ENCODE measurements around the gene DAPP1. TPM values are rescaled to one million over a fixed set of nuclear protein-coding genes. Genes with fewer than 3 reads are reported as not detected.

DAPP1 gene
- total RNA-seq, 1 donor from 2014 or later: not detected

DNA sequence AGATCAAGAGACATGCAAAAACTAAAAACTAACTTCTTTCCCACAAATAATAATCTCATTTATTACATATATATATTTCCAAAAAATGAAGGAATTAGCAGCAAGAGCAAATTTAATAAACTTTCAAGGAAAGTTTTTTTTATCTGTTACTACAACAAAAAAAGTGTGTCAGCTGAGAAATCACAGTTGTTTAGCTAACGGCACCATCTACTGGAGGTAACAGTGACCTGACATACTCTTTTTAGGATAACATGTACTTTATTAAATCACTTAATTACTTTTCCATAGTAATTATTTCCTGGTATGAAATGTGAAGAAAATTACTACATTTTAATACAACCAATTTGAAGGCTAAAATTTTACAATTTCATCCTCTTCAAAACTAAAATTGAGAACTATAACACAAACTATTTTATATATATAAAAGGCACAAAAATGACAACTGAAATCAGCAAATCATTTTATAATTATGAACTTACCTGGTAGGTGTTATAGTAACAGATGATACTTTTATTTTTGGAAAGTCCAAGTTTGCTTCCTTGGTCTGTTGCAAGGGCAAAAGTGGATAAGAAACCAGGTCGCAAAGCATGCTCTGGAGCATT, 68.5 kb downstream of the DAPP1 start:
- no peaks in the 10 kb centered on the region for H3K27me3 Mint-ChIP-seq (ENCODE audit: low read depth)
- TF ChIP-seq, protein P1, sequence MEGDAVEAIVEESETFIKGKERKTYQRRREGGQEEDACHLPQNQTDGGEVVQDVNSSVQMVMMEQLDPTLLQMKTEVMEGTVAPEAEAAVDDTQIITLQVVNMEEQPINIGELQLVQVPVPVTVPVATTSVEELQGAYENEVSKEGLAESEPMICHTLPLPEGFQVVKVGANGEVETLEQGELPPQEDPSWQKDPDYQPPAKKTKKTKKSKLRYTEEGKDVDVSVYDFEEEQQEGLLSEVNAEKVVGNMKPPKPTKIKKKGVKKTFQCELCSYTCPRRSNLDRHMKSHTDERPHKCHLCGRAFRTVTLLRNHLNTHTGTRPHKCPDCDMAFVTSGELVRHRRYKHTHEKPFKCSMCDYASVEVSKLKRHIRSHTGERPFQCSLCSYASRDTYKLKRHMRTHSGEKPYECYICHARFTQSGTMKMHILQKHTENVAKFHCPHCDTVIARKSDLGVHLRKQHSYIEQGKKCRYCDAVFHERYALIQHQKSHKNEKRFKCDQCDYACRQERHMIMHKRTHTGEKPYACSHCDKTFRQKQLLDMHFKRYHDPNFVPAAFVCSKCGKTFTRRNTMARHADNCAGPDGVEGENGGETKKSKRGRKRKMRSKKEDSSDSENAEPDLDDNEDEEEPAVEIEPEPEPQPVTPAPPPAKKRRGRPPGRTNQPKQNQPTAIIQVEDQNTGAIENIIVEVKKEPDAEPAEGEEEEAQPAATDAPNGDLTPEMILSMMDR (conservative IDR thresholded peaks at IDR 0.05): peak; percentile 78
- DNase-seq (ENCODE audit: low read depth, low spot score): no peak
- no peak overlapping the region for H3K4me3 Mint-ChIP-seq
- no peaks in the 10 kb centered on the region for H3K9me3 Mint-ChIP-seq
- H3K4me1 Mint-ChIP-seq: no peaks in the 10 kb centered on the region
- H3K27ac Mint-ChIP-seq (ENCODE audit: unreplicated experiment): no peak overlapping the region
- H3K36me3 Mint-ChIP-seq (ENCODE audit: low read depth): no peaks in the 10 kb centered on the region

DNA sequence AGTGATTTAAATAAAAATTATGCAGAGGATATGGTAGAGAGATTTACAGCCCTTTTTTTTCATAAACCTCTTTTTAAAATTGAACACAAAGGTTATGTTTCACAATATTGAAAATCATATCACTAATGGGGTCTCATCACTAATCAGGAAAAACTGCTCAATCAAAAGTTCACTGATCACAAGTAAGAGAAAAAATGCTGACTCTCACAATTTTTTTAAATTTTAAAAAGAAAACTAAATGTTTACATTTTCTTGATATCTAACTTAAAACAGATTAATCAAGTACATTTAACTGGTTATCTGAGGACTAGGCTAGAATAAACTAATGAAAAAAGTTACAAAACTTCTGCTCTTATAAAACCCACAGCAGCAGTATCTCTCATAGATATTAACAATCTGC, 69.1 kb downstream of the DAPP1 start:
- no peaks in the 10 kb centered on the region for H3K27me3 Mint-ChIP-seq (ENCODE audit: low read depth)
- no peak overlapping the region for H3K4me3 Mint-ChIP-seq
- H3K27ac Mint-ChIP-seq (ENCODE audit: unreplicated experiment): no peak overlapping the region
- H3K36me3 Mint-ChIP-seq (ENCODE audit: low read depth): no peaks in the 10 kb centered on the region
- H3K4me1 Mint-ChIP-seq: no peaks in the 10 kb centered on the region
- no peaks in the 10 kb centered on the region for H3K9me3 Mint-ChIP-seq
- DNase-seq (ENCODE audit: low read depth, low spot score): no peak
- TF ChIP-seq, protein P1 (conservative IDR thresholded peaks at IDR 0.05): no peak

DNA sequence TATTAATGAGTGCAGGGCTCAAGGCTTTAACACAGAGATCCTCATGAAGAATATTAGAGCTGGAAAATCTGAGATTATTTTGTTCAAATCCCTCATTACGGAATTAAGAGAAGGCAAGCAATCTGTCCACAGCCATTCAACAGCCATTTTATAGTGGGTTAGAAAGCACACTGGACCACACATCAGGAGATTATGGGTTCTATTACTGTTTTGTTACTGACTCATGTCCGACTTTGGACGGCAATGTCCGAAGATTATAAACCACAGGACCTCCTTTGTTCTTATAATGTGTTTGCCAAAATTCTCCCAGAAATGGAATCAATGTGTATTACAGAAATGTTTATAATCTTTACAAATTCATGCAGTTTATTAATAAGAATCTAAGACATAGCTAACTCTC, 69.5 kb downstream of the DAPP1 start:
- TF ChIP-seq, protein P1 (conservative IDR thresholded peaks at IDR 0.05): no peak
- Mint-ChIP-seq H3K36me3 (ENCODE audit: low read depth) (no peaks in the 10 kb centered on the region), H3K27me3 (ENCODE audit: low read depth) (no peaks in the 10 kb centered on the region), H3K4me3 (no peak overlapping the region), H3K4me1 (no peaks in the 10 kb centered on the region), H3K27ac (ENCODE audit: unreplicated experiment) (no peak overlapping the region), H3K9me3 (no peaks in the 10 kb centered on the region)
- no peak for DNase-seq (ENCODE audit: low read depth, low spot score)

DNA sequence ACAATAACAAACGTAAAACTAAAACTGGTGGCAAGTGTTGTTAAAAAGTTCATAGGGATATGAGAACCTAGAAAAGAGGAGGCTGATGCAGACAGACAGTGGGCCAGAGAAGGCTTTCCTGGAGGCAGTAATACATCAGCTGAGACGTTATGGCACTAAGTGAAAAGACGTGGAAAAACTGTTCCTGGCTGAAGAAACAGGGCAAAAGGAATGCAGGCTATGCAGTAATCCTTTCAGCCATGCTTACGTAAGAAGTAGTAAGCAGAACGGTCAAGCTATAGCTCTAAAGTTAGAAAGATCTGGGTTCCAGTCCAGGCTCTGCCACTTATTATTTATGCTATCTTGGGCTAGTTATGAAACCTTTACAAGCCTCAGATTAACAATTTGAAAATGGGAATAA, 71.2 kb downstream of the DAPP1 start:
- TF ChIP-seq, protein P1 (conservative IDR thresholded peaks at IDR 0.05): no peak
- Mint-ChIP-seq H3K27me3 (ENCODE audit: low read depth) (no peaks in the 10 kb centered on the region), H3K4me1 (peaks cover 8% of the 10 kb centered on the region), H3K36me3 (ENCODE audit: low read depth) (no peaks in the 10 kb centered on the region), H3K9me3 (no peaks in the 10 kb centered on the region), H3K27ac (ENCODE audit: unreplicated experiment) (no peak overlapping the region), H3K4me3 (no peak overlapping the region)
- DNase-seq (ENCODE audit: low read depth, low spot score): no peak

DNA sequence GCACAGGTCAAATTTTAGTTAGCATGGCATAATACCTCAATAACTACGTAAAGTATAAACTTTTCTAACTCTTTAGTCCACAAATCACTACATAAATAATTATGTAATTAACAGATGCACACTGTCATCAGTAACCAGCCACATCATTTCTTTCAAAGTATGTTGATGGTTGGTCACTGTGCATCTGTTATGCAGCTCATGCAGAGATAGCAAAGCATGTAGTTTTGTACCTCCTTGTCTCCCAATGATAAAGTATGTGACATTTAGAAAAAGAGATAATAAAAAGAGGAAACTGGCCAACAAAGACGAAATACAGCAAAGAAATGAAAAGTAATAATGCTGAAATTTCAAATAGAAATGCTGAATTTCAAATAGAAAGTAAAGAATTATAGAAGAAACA, 74.7 kb downstream of the DAPP1 start:
- TF ChIP-seq, protein P1 (conservative IDR thresholded peaks at IDR 0.05): no peak
- no peak for DNase-seq (ENCODE audit: low read depth, low spot score)
- Mint-ChIP-seq H3K36me3 (ENCODE audit: low read depth) (peaks cover 2% of the 10 kb centered on the region), H3K27me3 (ENCODE audit: low read depth) (no peaks in the 10 kb centered on the region), H3K27ac (ENCODE audit: unreplicated experiment) (no peak overlapping the region), H3K4me3 (peak overlapping the region; percentile 61), H3K9me3 (no peaks in the 10 kb centered on the region), H3K4me1 (peaks cover 33% of the 10 kb centered on the region)

All from neural crest cell (in vitro differentiated cells).